Measurements from ENCODE around the gene TUBA1C.

- TF ChIP-seq POLR2A (IDR thresholded peaks at IDR 0.05) (no peak), POLR2AphosphoS5 (IDR thresholded peaks at IDR 0.05) (no peak)
- TF ChIP-seq, protein P1, sequence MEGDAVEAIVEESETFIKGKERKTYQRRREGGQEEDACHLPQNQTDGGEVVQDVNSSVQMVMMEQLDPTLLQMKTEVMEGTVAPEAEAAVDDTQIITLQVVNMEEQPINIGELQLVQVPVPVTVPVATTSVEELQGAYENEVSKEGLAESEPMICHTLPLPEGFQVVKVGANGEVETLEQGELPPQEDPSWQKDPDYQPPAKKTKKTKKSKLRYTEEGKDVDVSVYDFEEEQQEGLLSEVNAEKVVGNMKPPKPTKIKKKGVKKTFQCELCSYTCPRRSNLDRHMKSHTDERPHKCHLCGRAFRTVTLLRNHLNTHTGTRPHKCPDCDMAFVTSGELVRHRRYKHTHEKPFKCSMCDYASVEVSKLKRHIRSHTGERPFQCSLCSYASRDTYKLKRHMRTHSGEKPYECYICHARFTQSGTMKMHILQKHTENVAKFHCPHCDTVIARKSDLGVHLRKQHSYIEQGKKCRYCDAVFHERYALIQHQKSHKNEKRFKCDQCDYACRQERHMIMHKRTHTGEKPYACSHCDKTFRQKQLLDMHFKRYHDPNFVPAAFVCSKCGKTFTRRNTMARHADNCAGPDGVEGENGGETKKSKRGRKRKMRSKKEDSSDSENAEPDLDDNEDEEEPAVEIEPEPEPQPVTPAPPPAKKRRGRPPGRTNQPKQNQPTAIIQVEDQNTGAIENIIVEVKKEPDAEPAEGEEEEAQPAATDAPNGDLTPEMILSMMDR (IDR thresholded peaks at IDR 0.05): no peak
Measured at GRCh38 chr12:49264466-49264872, 413 bp upstream of the TUBA1C start.
